ENCODE measurements around the gene S100P.

DNA sequence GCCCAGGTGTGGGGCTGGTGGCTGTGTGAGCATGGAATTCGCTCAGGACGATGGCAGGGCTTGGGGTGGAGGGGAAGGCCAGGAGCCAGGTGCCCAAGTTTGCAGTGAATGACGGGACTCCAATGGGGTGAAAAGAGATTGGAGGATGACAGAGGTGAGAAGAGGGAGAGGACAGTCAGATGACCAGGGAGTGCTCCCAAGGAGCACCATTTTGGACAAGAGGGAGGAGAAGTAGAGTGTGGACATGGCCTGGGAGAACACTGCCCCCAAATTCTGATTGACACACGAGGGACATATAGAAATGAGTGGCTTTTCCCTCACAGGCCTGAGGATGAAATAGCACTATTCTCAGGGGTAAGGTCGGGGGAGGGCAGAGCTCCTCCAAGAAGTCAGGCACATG lies 46.5 kb upstream of the S100P start:
- no peak for TF ChIP-seq CTCF (IDR thresholded peaks at IDR 0.05)
- no peak for TF ChIP-seq POLR2A (IDR thresholded peaks at IDR 0.05)

Measured in testis (tissue), 2 donors.